C4-2B (cell line): ENCODE measurements around the gene GRK5.

Source experiments
- ZFX ChIP-seq: fragments of 450-650 bp; IDR thresholded peaks from 2 replicates; pipeline ENCODE4 v1.6.1; 2017
- TF ChIP-seq, protein P1 (sequence below): fragments of 450-650 bp; conservative IDR thresholded peaks from 2 replicates; pipeline ENCODE4 v1.5.1; 2017; ENCODE audit warnings: mild to moderate bottlenecking

GRCh38 chr10:119217401-119217800 lies 10.0 kb downstream of the GRK5 start:
- TF ChIP-seq, protein P1, sequence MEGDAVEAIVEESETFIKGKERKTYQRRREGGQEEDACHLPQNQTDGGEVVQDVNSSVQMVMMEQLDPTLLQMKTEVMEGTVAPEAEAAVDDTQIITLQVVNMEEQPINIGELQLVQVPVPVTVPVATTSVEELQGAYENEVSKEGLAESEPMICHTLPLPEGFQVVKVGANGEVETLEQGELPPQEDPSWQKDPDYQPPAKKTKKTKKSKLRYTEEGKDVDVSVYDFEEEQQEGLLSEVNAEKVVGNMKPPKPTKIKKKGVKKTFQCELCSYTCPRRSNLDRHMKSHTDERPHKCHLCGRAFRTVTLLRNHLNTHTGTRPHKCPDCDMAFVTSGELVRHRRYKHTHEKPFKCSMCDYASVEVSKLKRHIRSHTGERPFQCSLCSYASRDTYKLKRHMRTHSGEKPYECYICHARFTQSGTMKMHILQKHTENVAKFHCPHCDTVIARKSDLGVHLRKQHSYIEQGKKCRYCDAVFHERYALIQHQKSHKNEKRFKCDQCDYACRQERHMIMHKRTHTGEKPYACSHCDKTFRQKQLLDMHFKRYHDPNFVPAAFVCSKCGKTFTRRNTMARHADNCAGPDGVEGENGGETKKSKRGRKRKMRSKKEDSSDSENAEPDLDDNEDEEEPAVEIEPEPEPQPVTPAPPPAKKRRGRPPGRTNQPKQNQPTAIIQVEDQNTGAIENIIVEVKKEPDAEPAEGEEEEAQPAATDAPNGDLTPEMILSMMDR, result no peak
- no peak for TF ChIP-seq ZFX
